ENCODE measurements around the gene TSPAN18. TPM values are rescaled to one million over a fixed set of nuclear protein-coding genes. Genes with fewer than 3 reads are reported as not detected.

TSPAN18 gene
- total RNA-seq, 1 experiment from 2014 or later: 31.5 TPM

DNA sequence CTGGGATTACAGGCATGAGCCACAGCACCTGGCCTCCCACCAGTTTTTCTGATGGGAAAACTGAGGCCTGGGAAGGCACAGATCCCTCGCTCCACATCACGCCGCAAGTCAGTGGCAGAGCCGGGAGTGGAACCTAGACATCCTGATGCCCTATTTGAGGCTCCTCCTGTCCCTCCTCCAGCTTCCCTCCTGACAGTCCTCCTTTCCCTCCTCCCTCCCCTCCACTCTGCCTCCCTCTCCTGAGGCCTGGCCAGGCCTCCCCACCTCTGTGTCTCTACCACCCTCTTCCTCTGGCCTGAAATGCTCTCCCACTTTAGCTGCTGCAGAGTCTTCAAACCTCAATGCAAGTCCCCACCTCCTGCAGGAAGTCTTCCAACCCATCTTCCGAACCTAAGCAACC lies 237.2 kb downstream of the TSPAN18 start:
- H3K36me3 ChIP-seq: no peaks in the 10 kb centered on the region
- H3K9me3 ChIP-seq (replicated peaks): no peaks in the 10 kb centered on the region
- peaks cover 21% of the 10 kb centered on the region for H3K27me3 ChIP-seq
- H3K4me1 ChIP-seq: peaks cover 10% of the 10 kb centered on the region
- no peak overlapping the region for H3K27ac ChIP-seq
- H3K4me3 ChIP-seq: no peak overlapping the region
- no peak for DNase-seq

DNA sequence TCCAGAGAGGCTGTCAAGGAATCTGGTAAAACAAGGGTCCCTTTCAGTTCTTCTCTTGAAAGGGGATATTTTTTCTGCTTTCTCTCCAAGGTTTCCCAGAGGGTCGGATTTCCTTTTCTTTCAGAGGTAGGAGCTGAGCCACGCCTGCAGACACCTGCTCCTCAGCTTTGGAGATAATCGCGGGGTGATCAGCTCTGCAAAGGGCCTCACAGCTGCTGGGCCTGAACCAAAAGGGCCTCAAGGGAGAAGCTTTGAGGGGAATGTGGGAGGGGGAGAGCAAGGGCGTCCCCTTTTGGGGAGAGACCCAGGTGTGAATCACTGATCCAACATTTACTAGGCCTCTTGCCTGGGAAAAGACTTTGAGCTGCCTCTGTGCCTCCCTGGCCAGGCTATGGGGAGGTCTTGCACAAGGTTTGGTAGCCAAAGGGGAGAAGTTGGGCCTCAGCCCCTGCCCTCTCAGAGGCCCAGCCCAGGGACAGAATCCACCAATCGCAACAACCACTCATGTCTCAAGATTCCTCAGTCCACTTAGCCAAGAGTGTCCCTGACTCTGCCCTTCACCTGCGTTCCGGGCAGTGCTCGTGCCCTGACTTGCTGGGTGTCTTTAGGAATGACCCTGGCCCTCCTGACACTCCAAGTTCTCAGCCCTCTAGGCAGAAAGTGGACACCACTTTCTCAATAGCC lies 237.9 kb downstream of the TSPAN18 start:
- Histone ChIP-seq H3K36me3 (no peaks in the 10 kb centered on the region), H3K9me3 (replicated peaks) (no peaks in the 10 kb centered on the region), H3K4me1 (peaks cover 10% of the 10 kb centered on the region), H3K4me3 (no peak overlapping the region), H3K27me3 (peaks cover 27% of the 10 kb centered on the region), H3K27ac (no peak overlapping the region)
- peak; percentile 44 to 78 for DNase-seq

DNA sequence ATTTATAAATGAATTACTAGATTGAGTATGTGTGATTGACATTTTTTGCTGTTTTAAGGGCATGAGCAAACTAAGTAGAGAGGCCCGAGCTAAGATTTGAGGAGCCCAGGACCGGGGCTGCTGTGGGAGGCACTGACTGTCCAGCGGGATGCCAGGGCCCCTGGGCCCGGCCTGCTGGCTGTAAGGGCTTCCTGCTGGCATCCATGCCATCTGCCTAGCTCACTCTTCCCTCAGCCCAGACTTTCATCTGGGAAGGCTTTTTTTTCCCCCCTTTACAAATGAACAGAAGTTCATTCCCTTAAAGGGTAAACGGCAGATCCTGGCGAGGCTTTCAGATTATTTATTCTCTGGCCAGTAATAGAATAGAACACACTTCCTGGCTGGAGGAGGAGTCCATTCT lies 239.9 kb downstream of the TSPAN18 start:
- no peaks in the 10 kb centered on the region for H3K9me3 ChIP-seq (replicated peaks)
- no peaks in the 10 kb centered on the region for H3K36me3 ChIP-seq
- peaks cover 10% of the 10 kb centered on the region for H3K4me1 ChIP-seq
- DNase-seq: no peak
- H3K27ac ChIP-seq: no peak overlapping the region
- H3K27me3 ChIP-seq: peaks cover 37% of the 10 kb centered on the region
- H3K4me3 ChIP-seq: no peak overlapping the region

DNA sequence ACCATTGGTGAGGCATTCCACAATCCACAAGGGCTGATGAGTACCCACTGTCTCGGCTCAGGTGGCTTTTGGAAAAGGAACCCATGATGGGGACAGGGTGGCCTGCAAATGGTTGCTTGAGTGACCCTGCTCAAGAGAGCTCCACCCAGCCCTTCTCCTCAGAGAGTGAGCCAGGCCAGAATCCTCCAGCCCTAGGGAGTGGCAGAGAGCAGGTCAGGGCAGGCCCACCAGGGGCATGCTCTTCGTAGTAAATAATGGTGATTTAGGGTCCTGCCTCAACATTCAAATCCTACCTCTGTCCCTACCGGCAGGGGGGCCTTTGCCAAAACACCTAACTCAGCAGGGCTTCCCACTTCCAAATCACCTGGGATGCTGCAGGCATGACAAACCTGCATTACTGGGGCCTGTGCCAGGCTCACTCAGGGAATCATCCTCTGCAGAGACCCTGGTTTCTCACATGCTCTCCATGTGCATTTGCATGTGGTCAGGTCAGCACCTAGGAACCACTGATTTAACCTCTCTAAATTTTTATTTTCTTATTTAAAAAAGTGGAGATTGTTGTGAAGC lies 241.3 kb downstream of the TSPAN18 start:
- Histone ChIP-seq H3K4me1 (peaks cover 6% of the 10 kb centered on the region), H3K27me3 (peaks cover 34% of the 10 kb centered on the region), H3K4me3 (no peak overlapping the region), H3K27ac (no peak overlapping the region), H3K9me3 (replicated peaks) (no peaks in the 10 kb centered on the region), H3K36me3 (no peaks in the 10 kb centered on the region)
- DNase-seq: no peak

DNA sequence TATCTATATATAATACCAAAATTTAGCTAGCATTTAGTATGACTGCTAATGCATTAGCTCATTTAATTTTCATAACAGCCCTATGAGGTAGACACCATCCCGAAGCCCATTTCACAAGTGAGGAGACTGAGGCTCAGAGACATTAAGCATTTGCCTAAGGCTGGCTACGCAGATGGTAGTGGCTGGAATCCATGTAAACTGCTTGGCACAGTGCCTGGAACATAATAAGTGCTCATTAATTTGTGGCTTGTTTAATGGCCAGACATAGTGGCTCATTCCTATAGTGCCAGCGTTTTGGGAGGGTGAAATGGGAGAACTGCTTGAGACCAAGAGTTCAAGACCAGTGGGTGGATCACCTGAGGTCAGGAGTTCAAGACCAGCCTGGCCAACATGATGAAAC lies 241.7 kb downstream of the TSPAN18 start:
- Histone ChIP-seq H3K27ac (no peak overlapping the region), H3K27me3 (peaks cover 30% of the 10 kb centered on the region), H3K4me1 (peaks cover 3% of the 10 kb centered on the region; the same call in 1 of the 2 replicates), H3K9me3 (replicated peaks) (no peaks in the 10 kb centered on the region), H3K4me3 (no peak overlapping the region), H3K36me3 (no peaks in the 10 kb centered on the region)
- no peak for DNase-seq

DNA sequence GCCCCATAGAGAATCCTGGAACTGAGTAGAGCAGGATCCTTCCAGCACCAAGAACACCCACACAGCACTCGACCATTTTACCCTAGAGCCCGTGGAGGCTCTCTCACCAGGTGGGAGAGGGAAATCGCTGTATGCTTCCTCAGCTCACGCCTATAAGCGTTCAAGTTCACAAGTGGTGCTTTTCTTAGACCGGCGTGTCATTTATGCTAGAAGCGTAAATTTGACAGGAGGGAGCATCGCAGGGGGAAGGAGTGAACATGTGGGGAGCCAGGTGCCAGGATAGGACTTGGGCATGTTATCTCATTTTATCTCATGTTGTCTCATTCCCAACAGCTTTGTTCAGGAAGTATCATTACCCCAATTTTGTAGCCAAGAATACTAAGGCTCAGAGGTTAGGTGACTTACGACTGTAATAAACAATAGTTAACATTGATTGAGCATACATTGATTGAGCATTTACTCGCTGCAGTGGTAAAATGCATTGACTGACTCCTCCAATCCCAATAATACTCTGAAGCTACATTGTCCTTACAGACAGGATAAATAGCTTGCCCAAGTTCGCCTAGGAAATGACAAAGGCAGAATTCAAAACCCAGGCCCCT lies 243.0 kb downstream of the TSPAN18 start:
- Histone ChIP-seq H3K27me3 (peaks cover 30% of the 10 kb centered on the region), H3K36me3 (no peaks in the 10 kb centered on the region), H3K4me1 (no peaks in the 10 kb centered on the region), H3K9me3 (replicated peaks) (no peaks in the 10 kb centered on the region), H3K27ac (no peak overlapping the region), H3K4me3 (no peak overlapping the region)
- DNase-seq: no peak

DNA sequence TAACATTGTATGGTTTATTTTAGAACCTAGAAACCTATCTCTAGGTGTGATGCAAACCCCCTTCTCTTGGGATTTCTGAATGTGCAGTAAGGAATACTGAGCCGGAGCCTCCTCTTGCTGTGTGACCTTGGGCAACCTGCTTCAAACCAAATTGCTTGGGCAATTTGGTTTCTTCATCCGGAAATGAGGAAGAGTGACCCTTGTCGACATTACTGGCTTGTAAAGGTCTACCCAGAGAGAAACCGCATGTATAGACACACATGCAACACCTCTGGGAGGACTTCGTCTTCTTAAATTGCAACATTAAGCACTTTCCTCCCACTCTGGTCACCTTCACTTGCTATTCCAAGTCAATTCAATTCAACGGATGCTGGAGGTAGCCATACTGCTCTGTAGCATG lies 243.5 kb downstream of the TSPAN18 start:
- no peaks in the 10 kb centered on the region for H3K9me3 ChIP-seq (replicated peaks)
- no peak for DNase-seq
- H3K4me3 ChIP-seq: no peak overlapping the region
- H3K36me3 ChIP-seq: no peaks in the 10 kb centered on the region
- H3K27me3 ChIP-seq: peaks cover 30% of the 10 kb centered on the region
- H3K27ac ChIP-seq: no peak overlapping the region
- H3K4me1 ChIP-seq: no peaks in the 10 kb centered on the region

DNA sequence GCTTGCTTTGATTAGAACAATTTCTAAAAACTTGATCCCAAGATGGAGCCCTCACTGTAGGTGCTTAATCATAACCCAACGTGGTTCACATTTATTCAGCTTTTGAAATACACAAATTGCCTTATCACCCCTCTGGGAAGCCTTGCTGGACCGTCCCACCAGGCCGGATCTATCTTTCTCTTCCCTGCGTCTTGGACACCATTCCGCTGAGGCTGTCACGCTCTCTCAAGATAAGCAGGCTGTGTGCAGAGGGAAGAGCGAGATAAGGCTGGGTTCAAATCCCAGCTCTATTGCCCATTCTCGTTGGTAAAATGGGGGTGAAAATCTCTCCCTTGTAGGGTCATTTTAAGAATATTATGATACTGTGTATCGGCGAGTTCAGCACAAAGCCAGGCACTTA lies 244.4 kb downstream of the TSPAN18 start:
- peaks cover 26% of the 10 kb centered on the region for H3K27me3 ChIP-seq
- no peaks in the 10 kb centered on the region for H3K9me3 ChIP-seq (replicated peaks)
- DNase-seq: no peak
- H3K4me1 ChIP-seq: no peaks in the 10 kb centered on the region
- no peak overlapping the region for H3K27ac ChIP-seq
- H3K36me3 ChIP-seq: no peaks in the 10 kb centered on the region
- H3K4me3 ChIP-seq: no peak overlapping the region

DNA sequence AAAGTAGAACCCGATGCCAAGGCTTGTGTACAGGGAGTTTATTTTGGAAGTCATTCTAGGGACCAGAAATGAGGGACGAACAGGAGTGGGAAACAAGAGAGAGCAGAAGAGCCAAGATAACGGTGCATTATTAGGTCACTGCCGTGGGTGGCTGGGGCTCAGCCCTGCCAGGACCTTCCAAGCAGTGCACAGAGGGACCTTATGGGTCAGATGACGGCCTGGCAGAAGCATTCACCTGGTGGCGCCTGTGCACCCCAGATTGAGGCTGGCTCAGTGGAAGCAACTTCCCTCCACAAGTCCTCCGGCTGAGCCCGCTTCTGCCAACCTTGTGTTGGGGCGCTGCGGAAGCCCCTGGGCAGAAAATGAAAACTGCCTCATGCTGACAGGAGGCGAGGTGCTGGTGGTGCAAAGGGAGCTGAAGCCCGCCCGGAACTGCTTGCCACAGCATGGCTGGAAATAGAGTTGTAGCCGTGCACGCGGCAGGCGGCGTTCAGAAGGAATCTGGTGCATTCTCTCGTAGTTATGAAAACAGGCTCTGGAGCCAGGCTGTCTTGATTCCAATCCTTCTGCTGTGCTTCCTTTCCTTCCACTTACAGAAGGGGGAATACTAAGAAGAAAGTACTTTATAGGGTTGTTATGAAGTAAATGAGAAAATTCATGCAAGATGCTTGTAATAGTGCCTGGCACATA lies 246.1 kb downstream of the TSPAN18 start:
- DNase-seq: no peak
- H3K36me3 ChIP-seq: no peaks in the 10 kb centered on the region
- no peak overlapping the region for H3K27ac ChIP-seq
- no peaks in the 10 kb centered on the region for H3K4me1 ChIP-seq
- H3K4me3 ChIP-seq: no peak overlapping the region
- H3K9me3 ChIP-seq (replicated peaks): no peaks in the 10 kb centered on the region
- peaks cover 27% of the 10 kb centered on the region for H3K27me3 ChIP-seq

DNA sequence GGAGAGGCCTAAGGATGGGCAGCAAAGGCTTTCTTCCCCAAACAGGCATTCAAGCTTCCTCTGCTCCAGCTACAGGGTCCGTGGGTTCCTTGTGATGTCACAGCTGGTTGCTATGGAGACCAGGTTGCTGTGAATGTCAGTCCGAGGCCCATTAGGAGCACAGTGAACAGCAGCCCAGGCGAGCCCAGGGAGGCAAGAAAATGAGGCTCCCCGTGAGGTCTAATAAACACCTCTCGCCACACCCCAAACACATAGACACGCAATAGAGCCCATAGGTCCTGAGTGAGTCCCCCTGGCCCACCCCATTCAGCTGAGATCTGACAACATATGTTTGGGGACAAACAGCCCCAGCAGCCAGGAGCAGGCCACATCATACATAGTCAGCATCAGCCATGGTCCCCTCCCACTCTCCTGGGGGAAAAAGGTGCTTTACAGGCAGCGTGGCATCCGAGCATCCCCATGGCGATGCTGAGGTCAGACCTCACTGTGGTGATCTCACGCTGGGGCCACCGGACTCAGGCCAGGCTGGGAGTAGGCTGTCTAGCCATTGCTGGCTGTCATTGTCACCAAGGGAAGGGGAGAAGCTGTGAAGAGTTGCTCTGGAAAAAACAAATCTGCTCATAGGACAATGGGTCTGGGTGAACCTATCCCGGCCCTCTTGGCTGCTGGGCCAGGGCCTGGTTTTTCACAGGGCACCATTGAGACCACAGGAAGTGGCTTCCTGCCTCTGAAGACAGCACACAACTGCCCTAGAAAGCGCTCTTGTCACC lies 247.1 kb downstream of the TSPAN18 start:
- no peaks in the 10 kb centered on the region for H3K36me3 ChIP-seq
- no peak overlapping the region for H3K4me3 ChIP-seq
- DNase-seq: no peak
- H3K27ac ChIP-seq: no peak overlapping the region
- no peaks in the 10 kb centered on the region for H3K4me1 ChIP-seq
- H3K27me3 ChIP-seq: peaks cover 22% of the 10 kb centered on the region
- no peaks in the 10 kb centered on the region for H3K9me3 ChIP-seq (replicated peaks)

DNA sequence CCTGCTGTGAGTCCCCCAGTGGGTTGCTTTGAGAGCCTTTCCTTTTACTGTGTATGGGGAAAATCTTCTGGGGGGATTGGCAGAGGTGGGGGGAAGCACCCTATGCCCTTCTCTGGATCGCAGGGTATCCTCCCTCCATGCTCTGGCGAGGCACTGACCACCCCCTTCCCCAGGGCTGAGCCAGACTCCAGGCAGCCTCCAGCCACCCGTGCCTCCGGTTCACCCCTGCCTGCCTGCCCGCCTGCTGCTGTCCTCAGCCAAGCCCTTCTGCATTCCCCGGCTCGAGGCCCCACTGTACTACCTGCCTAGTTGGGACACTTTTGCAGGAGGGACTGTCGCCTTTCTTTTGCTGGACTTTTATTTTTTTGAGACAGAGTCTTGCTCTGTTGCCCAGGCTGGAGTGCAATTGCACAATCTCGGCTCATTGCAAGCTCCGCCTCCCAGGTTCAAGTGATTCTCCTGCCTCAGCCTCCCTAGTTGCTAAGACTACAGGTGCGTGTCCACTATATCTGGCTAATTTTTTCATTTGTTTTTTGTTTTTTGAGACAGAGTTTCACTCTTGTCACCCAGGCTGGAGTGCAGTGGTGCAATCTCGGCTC lies 247.7 kb downstream of the TSPAN18 start:
- Histone ChIP-seq H3K27me3 (peaks cover 16% of the 10 kb centered on the region), H3K4me3 (no peak overlapping the region), H3K36me3 (no peaks in the 10 kb centered on the region), H3K4me1 (no peaks in the 10 kb centered on the region), H3K27ac (no peak overlapping the region), H3K9me3 (replicated peaks) (no peaks in the 10 kb centered on the region)
- no peak for DNase-seq

DNA sequence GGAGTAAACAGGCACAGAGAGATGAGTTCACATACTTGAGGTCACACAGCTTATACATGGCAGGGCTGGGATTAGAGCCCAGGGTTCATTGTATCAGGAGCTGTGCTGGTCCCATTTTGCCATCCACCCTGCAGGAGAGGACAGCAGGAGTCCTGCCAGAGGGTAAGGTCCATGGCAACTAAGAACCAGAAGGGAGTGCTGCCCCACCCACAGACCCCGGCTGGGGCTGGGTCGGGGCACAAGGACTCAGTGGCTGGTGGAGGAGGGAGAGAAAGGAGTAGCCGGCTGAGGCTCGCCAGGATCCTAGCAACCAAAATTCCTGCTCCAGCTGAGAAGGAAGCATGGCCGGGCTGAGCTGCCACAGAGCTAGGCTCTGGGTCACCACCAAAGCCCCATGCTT lies 249.8 kb downstream of the TSPAN18 start:
- H3K4me3 ChIP-seq: no peak overlapping the region
- DNase-seq: no peak
- peaks cover 13% of the 10 kb centered on the region; the same call in 1 of the 2 replicates for H3K27me3 ChIP-seq
- H3K9me3 ChIP-seq (replicated peaks): no peaks in the 10 kb centered on the region
- no peaks in the 10 kb centered on the region for H3K36me3 ChIP-seq
- no peak overlapping the region for H3K27ac ChIP-seq
- no peaks in the 10 kb centered on the region for H3K4me1 ChIP-seq

DNA sequence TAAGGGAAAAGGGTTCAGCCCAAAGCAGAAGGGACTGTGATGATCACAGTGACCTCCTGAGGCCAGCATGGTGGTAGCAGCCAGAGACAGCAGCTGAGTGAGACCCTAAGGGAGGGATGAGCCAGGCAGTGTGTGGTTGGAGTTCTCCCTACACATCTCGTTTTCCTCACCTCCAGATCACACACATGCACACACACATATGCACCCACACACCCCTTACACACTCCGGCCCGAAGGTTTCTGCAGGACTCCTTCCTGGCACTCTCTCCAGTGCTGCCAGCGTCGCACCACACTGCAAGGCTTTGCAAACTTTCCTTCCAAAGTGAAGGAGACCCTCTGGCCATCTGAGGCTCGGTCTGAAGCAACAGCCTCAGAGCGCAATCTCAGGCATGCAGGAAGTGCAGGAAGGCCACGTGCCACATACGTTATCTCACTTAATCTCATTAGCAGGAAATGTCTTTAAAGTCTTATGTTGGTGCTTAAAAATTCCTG lies 250.8 kb downstream of the TSPAN18 start:
- Histone ChIP-seq H3K27ac (no peak overlapping the region), H3K4me1 (no peaks in the 10 kb centered on the region), H3K4me3 (no peak overlapping the region), H3K9me3 (replicated peaks) (no peaks in the 10 kb centered on the region), H3K36me3 (no peaks in the 10 kb centered on the region), H3K27me3 (peaks cover 13% of the 10 kb centered on the region; the same call in 1 of the 2 replicates)
- DNase-seq: peak in 1 of 2 experiments; percentile 34

DNA sequence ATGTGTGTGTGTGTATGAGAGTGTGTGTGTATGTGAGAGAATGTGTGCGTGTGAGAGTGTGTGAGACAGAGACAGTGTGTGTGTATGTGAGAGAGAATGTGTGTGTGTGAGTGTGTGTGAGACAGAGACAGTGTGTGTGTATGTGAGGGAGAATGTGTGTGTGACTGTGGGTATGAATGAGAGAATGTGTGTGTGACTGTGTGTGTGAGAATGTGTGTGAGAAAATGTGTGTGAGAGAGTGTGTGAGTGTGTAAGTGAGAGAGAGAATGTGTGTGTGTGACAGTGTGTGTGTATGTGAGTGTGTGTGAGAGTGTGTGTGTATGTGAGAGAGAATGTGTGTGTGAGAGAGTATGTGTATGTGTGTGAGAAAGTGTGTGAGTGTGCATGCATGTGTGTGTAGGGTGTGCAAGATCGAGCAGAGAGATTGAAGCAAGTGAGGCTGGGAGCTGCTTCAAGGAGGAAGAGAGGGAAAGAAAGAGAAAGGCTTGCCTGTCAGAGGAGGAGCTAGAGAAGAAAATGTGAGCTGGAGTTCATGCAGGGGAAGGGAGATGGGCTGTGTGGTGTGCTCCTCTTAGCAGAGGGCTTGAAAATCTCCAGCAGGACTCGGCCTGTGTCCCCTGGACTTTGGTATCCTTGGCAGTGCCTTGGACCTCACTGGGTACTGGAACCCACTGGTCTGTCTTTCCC lies 251.7 kb downstream of the TSPAN18 start:
- no peaks in the 10 kb centered on the region for H3K9me3 ChIP-seq (replicated peaks)
- no peak overlapping the region for H3K27ac ChIP-seq
- no peaks in the 10 kb centered on the region for H3K36me3 ChIP-seq
- DNase-seq: no peak
- no peaks in the 10 kb centered on the region for H3K4me1 ChIP-seq
- no peak overlapping the region for H3K4me3 ChIP-seq
- H3K27me3 ChIP-seq: peaks cover 13% of the 10 kb centered on the region; the same call in 1 of the 2 replicates

Data from SJCRH30 (cell line).